HEK293 (cell line): ENCODE measurements around the gene PSMD2.

Source experiments
- AEBP2 ChIP-seq: fragments of 450-650 bp; formaldehyde crosslinking; IDR thresholded peaks from 2 replicates; pipeline ENCODE4 v1.5.1; 2016; ENCODE audit warnings: missing biosample characterization, missing genetic modification characterization, borderline replicate concordance
- BCL11B ChIP-seq: fragments of 450-650 bp; formaldehyde crosslinking; IDR thresholded peaks from 2 replicates; pipeline ENCODE4 v1.5.1; 2016; ENCODE audit warnings: low read depth, missing biosample characterization, missing genetic modification characterization
- GFI1B ChIP-seq: fragments of 450-650 bp; formaldehyde crosslinking; IDR thresholded peaks from 2 replicates; pipeline ENCODE4 v1.5.1; 2016; ENCODE audit warnings: missing biosample characterization, missing genetic modification characterization
- GLIS1 ChIP-seq: fragments of 450-650 bp; formaldehyde crosslinking; IDR thresholded peaks from 2 replicates; pipeline ENCODE4 v1.5.1; 2016; ENCODE audit warnings: missing biosample characterization, missing genetic modification characterization
- IKZF3 ChIP-seq: fragments of 450-650 bp; IDR thresholded peaks from 2 replicates; pipeline ENCODE4 v1.5.0; 2018; ENCODE audit warnings: missing biosample characterization, mild to moderate bottlenecking, missing genetic modification characterization, moderate library complexity
- INSM2 ChIP-seq: fragments of 450-650 bp; formaldehyde crosslinking; IDR thresholded peaks from 2 replicates; pipeline ENCODE4 v1.5.1; 2016; ENCODE audit warnings: missing biosample characterization, missing genetic modification characterization
- MEIS1 ChIP-seq: sonication (generic); formaldehyde crosslinking; IDR thresholded peaks from 2 replicates; pipeline ENCODE4 v1.8.1; 2022; ENCODE audit warnings: missing genetic modification reagents, mild to moderate bottlenecking, borderline replicate concordance
- SCRT2 ChIP-seq: fragments of 450-650 bp; formaldehyde crosslinking; IDR thresholded peaks from 2 replicates; pipeline ENCODE4 v1.5.1; 2016; ENCODE audit warnings: missing biosample characterization, missing genetic modification characterization
- TSHZ1 ChIP-seq: fragments of 450-650 bp; formaldehyde crosslinking; IDR thresholded peaks from 2 replicates; pipeline ENCODE4 v1.5.1; 2016; ENCODE audit warnings: missing biosample characterization, missing genetic modification characterization, borderline replicate concordance
- ZBTB26 ChIP-seq: fragments of 450-650 bp; formaldehyde crosslinking; optimal IDR thresholded peaks from 2 replicates; pipeline ENCODE3; 2016; ENCODE audit warnings: missing biosample characterization, mild to moderate bottlenecking, missing genetic modification characterization
- ZBTB49 ChIP-seq: fragments of 450-650 bp; formaldehyde crosslinking; IDR thresholded peaks from 2 replicates; pipeline ENCODE4 v1.5.1; 2016; ENCODE audit warnings: missing biosample characterization, missing genetic modification characterization, low read depth
- ZFP3 ChIP-seq: fragments of 450-650 bp; formaldehyde crosslinking; IDR thresholded peaks from 2 replicates; pipeline ENCODE4 v1.5.1; 2016; ENCODE audit warnings: low read depth, missing biosample characterization, missing genetic modification characterization
- ZNF112 ChIP-seq: fragments of 450-650 bp; formaldehyde crosslinking; IDR thresholded peaks from 2 replicates; pipeline ENCODE4 v1.5.0; 2017; ENCODE audit warnings: missing biosample characterization, missing genetic modification characterization
- ZNF121 ChIP-seq: fragments of 450-650 bp; formaldehyde crosslinking; IDR thresholded peaks from 2 replicates; pipeline ENCODE4 v1.5.1; 2016; ENCODE audit warnings: missing biosample characterization, missing genetic modification characterization
- ZNF157 ChIP-seq: fragments of 450-650 bp; formaldehyde crosslinking; IDR thresholded peaks from 2 replicates; pipeline ENCODE4 v1.5.1; 2016; ENCODE audit warnings: missing biosample characterization, missing genetic modification characterization
- ZNF16 ChIP-seq: fragments of 450-650 bp; formaldehyde crosslinking; IDR thresholded peaks from 2 replicates; pipeline ENCODE4 v1.5.1; 2016; ENCODE audit warnings: low read depth, missing biosample characterization, missing genetic modification characterization
- ZNF174 ChIP-seq: fragments of 450-650 bp; formaldehyde crosslinking; IDR thresholded peaks from 2 replicates; pipeline ENCODE4 v1.5.0; 2017; ENCODE audit warnings: missing biosample characterization, mild to moderate bottlenecking, missing genetic modification characterization
- ZNF223 ChIP-seq: fragments of 450-650 bp; formaldehyde crosslinking; IDR thresholded peaks from 2 replicates; pipeline ENCODE4 v1.5.1; 2016; ENCODE audit warnings: missing biosample characterization, missing genetic modification characterization
- ZNF416 ChIP-seq: fragments of 450-650 bp; formaldehyde crosslinking; IDR thresholded peaks from 2 replicates; pipeline ENCODE4 v1.5.1; 2016; ENCODE audit warnings: missing biosample characterization, missing genetic modification characterization
- ZNF426 ChIP-seq: fragments of 450-650 bp; formaldehyde crosslinking; IDR thresholded peaks from 2 replicates; pipeline ENCODE4 v1.5.1; 2017; ENCODE audit warnings: missing biosample characterization, missing genetic modification characterization, mild to moderate bottlenecking, inconsistent platforms, moderate library complexity
- ZNF473 ChIP-seq: fragments of 450-650 bp; formaldehyde crosslinking; IDR thresholded peaks from 2 replicates; pipeline ENCODE4 v1.5.1; 2017; ENCODE audit warnings: missing biosample characterization, missing genetic modification characterization
- ZNF514 ChIP-seq: fragments of 450-650 bp; formaldehyde crosslinking; IDR thresholded peaks from 2 replicates; pipeline ENCODE4 v1.5.1; 2016; ENCODE audit warnings: missing biosample characterization, missing genetic modification characterization
- ZNF580 ChIP-seq: fragments of 450-650 bp; formaldehyde crosslinking; IDR thresholded peaks from 2 replicates; pipeline ENCODE4 v1.5.1; 2016; ENCODE audit warnings: missing biosample characterization, missing genetic modification characterization
- ZNF623 ChIP-seq: fragments of 450-650 bp; formaldehyde crosslinking; IDR thresholded peaks from 2 replicates; pipeline ENCODE4 v1.5.1; 2016; ENCODE audit warnings: missing biosample characterization, missing genetic modification characterization
- ZNF645 ChIP-seq: fragments of 450-650 bp; formaldehyde crosslinking; IDR thresholded peaks from 2 replicates; pipeline ENCODE4; 2016; ENCODE audit warnings: missing biosample characterization, missing genetic modification characterization
- ZSCAN18 ChIP-seq: fragments of 450-650 bp; formaldehyde crosslinking; IDR thresholded peaks from 2 replicates; pipeline ENCODE4 v1.5.1; 2016; ENCODE audit warnings: missing biosample characterization, missing genetic modification characterization

Gene PSMD2

GRCh38 chr3:184249412-184250166, 49.5 kb upstream of the PSMD2 start, which contains the start of gene EEF1AKMT4 (continued):
- no peak for TF ChIP-seq ZBTB49 (tag by site-specific recombination)
- TF ChIP-seq ZNF645 (tag by site-specific recombination) = no peak
- no peak for TF ChIP-seq BCL11B (tag by site-specific recombination)
- TF ChIP-seq GLIS1 (tag by site-specific recombination) = no peak
- TF ChIP-seq MEIS1 = no peak
- TF ChIP-seq SCRT2 = no peak
- no peak for TF ChIP-seq ZNF223 (tag by site-specific recombination)
- TF ChIP-seq ZNF157 (tag by site-specific recombination) = no peak
- TF ChIP-seq GFI1B (tag by site-specific recombination) = no peak
- no peak for TF ChIP-seq ZNF112 (tag by site-specific recombination)
- no peak for TF ChIP-seq ZNF514 (tag by site-specific recombination)
- no peak for TF ChIP-seq ZFP3
- TF ChIP-seq ZBTB26 (tag by site-specific recombination) = peak; percentile 67
- no peak; the same call in 1 of the 2 replicates for TF ChIP-seq IKZF3
- no peak for TF ChIP-seq ZNF426 (tag by site-specific recombination)
- TF ChIP-seq AEBP2 (tag by site-specific recombination) = no peak
- TF ChIP-seq ZNF473 (tag by site-specific recombination) = no peak
- TF ChIP-seq TSHZ1 (tag by site-specific recombination) = no peak
- TF ChIP-seq ZNF16 (tag by site-specific recombination) = no peak
- TF ChIP-seq ZNF121 (tag by site-specific recombination) = no peak
- no peak for TF ChIP-seq ZNF416 (tag by site-specific recombination)
- TF ChIP-seq ZNF580 (tag by site-specific recombination) = no peak
- no peak for TF ChIP-seq ZNF623 (tag by site-specific recombination)
- TF ChIP-seq ZSCAN18 (tag by site-specific recombination) = no peak
- no peak for TF ChIP-seq INSM2 (tag by site-specific recombination)
- no peak for TF ChIP-seq ZNF174 (tag by site-specific recombination)
